ENCODE results near the gene PTPRN2. TPM values are rescaled to one million over a fixed set of nuclear protein-coding genes. Genes with fewer than 3 reads are reported as not detected.

Gene PTPRN2
- total RNA-seq, 1 donor from 2014 or later: 0.41 TPM

DNA sequence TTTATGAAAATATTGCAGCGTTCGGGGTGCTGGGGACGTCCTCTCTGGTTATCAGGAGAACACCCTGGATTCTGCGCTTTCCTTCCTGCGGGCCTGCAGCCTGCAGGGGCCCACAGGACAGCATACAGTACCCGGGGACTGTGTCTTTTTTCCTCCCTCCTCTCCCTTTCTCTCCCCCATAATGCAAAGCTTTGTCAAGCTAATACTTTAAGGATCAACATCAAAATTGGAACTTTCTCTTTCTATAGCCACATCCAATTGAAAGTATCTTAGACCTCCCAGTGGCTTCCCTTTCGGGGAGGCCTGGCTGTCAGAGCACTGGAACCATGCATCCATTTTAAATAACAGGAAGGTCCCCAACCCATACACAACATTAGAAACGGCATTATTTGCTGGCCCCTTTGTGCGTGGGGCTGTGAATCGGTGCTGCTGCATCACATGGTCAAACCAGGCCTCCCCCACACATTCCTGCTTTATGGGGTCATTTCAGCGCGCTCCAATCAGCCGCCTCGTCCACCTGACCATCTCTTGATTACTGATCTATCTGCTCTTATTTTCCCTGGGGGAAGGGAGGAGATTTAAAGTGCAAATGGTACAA lies 745.8 kb downstream of the PTPRN2 start:
- Mint-ChIP-seq H3K36me3 (ENCODE audit: low read depth) (no peaks in the 10 kb centered on the region), H3K9me3 (no peaks in the 10 kb centered on the region), H3K27me3 (ENCODE audit: insufficient read depth) (no peaks in the 10 kb centered on the region), H3K4me3 (no peak overlapping the region), H3K4me1 (ENCODE audit: low read depth) (no peaks in the 10 kb centered on the region), H3K27ac (no peak overlapping the region)
- DNase-seq (ENCODE audit: low spot score): no peak
- intact Hi-C loops (cut with micrococcal nuclease): no loop called here

GRCh38 chr7:157840914-157841772 lies 746.5 kb downstream of the PTPRN2 start:
- H3K36me3 Mint-ChIP-seq (ENCODE audit: low read depth): no peaks in the 10 kb centered on the region
- no peak for DNase-seq (ENCODE audit: low spot score)
- H3K4me3 Mint-ChIP-seq: no peak overlapping the region
- intact Hi-C loops (cut with micrococcal nuclease): no loop called here
- H3K4me1 Mint-ChIP-seq (ENCODE audit: low read depth): no peaks in the 10 kb centered on the region
- no peaks in the 10 kb centered on the region for H3K27me3 Mint-ChIP-seq (ENCODE audit: insufficient read depth)
- no peak overlapping the region for H3K27ac Mint-ChIP-seq
- no peaks in the 10 kb centered on the region for H3K9me3 Mint-ChIP-seq

DNA sequence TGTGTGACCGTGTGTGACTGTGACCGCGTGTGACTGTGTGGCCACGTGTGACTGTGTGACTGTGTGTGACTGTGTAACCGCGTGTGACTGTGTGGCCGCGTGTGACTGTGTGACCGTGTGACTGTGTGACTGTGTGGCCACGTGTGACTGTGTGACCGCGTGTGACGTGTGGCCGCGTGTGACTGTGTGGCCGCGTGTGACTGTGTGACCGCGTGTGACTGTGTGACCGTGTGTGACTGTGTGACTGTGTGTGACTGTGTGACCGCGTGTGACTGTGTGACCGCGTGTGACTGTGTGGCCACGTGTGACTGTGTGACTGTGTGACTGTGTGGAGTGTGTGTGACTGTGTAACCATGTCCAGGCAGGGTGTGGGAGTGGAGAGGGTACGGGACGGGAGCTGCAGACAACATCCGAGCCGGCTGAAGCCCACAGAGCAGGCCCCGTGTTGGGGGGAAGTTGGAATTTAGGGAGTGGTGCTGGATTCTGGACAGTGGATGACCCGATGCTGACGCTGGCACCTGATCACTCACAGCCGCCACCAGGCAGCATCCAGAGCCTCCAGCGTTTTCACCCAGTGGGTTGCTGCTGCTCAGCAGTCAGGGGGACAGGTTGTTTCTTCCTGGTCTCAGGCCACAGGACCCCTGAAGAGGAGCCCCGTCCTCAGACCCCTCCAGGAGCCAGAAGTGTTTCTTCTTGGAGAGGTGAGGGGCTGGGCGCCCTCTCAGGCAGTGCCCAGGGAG lies 747.3 kb downstream of the PTPRN2 start:
- H3K9me3 Mint-ChIP-seq: no peaks in the 10 kb centered on the region
- no peak for DNase-seq (ENCODE audit: low spot score)
- no peak overlapping the region for H3K4me3 Mint-ChIP-seq
- no peaks in the 10 kb centered on the region for H3K36me3 Mint-ChIP-seq (ENCODE audit: low read depth)
- H3K27ac Mint-ChIP-seq: no peak overlapping the region
- H3K27me3 Mint-ChIP-seq (ENCODE audit: insufficient read depth): no peaks in the 10 kb centered on the region
- intact Hi-C loops (cut with micrococcal nuclease): no loop called here
- H3K4me1 Mint-ChIP-seq (ENCODE audit: low read depth): no peaks in the 10 kb centered on the region

DNA sequence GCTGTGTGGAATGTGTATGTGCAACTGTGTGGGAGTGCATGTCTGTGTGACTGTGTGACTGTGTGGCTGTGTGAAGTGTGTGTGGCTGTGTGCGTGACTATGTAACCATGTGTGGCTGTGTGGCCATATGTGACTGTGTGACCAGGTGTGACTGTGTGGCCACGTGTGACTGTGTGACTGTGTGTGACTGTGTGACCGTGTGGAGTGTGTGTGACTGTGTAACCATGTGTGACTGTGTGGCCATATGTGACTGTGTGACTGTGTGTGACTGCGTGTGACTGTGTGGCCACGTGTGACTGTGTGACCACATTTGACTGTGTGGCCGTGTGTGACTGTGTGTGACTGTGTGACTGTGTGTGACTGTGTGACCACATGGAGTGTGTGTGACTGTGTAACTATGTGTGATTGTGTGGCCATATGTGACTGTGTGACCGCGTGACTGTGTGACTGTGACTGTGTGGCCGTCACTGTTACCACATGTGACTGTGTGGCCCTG lies 747.9 kb downstream of the PTPRN2 start:
- H3K36me3 Mint-ChIP-seq (ENCODE audit: low read depth): no peaks in the 10 kb centered on the region
- H3K27me3 Mint-ChIP-seq (ENCODE audit: insufficient read depth): no peaks in the 10 kb centered on the region
- intact Hi-C loops (cut with micrococcal nuclease): no loop called here
- H3K4me3 Mint-ChIP-seq: no peak overlapping the region
- DNase-seq (ENCODE audit: low spot score): no peak
- H3K4me1 Mint-ChIP-seq (ENCODE audit: low read depth): no peaks in the 10 kb centered on the region
- no peak overlapping the region for H3K27ac Mint-ChIP-seq
- H3K9me3 Mint-ChIP-seq: no peaks in the 10 kb centered on the region

DNA sequence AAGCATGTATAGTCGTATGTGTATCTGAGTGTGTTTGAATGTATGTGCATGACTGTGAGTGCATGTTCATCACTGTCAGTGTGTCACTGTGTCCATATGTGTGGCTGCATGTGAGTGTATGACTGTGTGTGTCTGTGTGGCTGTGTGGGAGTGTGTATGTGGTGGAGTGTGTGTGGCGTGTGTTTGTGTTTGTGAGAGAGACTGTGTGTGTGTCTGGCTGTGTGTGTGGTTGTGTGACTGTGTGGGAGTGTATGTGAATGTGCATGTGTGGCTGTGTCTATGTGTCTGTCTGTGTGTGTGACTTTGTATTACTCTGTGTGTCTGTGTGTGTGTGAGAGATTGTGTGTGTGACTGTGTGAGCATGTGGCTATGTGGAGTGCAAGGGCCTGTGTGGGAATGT lies 748.4 kb downstream of the PTPRN2 start:
- Mint-ChIP-seq H3K9me3 (no peaks in the 10 kb centered on the region), H3K27ac (no peak overlapping the region), H3K27me3 (ENCODE audit: insufficient read depth) (no peaks in the 10 kb centered on the region), H3K36me3 (ENCODE audit: low read depth) (no peaks in the 10 kb centered on the region), H3K4me3 (no peak overlapping the region), H3K4me1 (ENCODE audit: low read depth) (no peaks in the 10 kb centered on the region)
- no peak for DNase-seq (ENCODE audit: low spot score)
- intact Hi-C loops (cut with micrococcal nuclease): no loop called here

- no peaks in the 10 kb centered on the region for H3K4me1 Mint-ChIP-seq (ENCODE audit: low read depth)
- intact Hi-C loops (cut with micrococcal nuclease): no loop called here
- no peak overlapping the region for H3K27ac Mint-ChIP-seq
- no peak for DNase-seq (ENCODE audit: low spot score)
- H3K9me3 Mint-ChIP-seq: no peaks in the 10 kb centered on the region
- H3K27me3 Mint-ChIP-seq (ENCODE audit: insufficient read depth): no peaks in the 10 kb centered on the region
- H3K36me3 Mint-ChIP-seq (ENCODE audit: low read depth): no peaks in the 10 kb centered on the region
- H3K4me3 Mint-ChIP-seq: no peak overlapping the region
These were observed 750.1 kb downstream of the PTPRN2 start for GRCh38 chr7:157837561-157837960.

DNA sequence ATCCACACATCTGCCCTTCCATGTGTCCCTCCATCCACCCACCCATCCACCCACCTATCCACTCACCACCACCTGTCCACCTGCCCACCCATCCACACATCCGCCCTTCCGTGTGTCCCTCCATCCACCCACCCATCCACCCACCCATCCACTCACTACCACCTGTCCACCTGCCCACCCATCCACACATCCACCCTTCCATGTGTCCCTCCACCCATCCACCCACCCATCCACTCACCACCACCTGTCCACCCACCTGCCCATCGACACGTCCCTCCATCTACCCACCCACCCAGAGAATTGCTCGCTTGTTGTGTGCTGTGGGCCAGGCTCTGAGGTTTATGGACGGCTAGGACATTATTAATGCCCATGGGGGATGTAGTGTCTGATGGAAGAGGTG lies 750.6 kb downstream of the PTPRN2 start:
- H3K4me1 Mint-ChIP-seq (ENCODE audit: low read depth): no peaks in the 10 kb centered on the region
- intact Hi-C loops (cut with micrococcal nuclease): no loop called here
- H3K9me3 Mint-ChIP-seq: no peaks in the 10 kb centered on the region
- H3K27me3 Mint-ChIP-seq (ENCODE audit: insufficient read depth): no peaks in the 10 kb centered on the region
- H3K4me3 Mint-ChIP-seq: no peak overlapping the region
- no peaks in the 10 kb centered on the region for H3K36me3 Mint-ChIP-seq (ENCODE audit: low read depth)
- no peak overlapping the region for H3K27ac Mint-ChIP-seq
- DNase-seq (ENCODE audit: low spot score): no peak

- H3K4me1 Mint-ChIP-seq (ENCODE audit: low read depth): no peaks in the 10 kb centered on the region
- no peaks in the 10 kb centered on the region for H3K27me3 Mint-ChIP-seq (ENCODE audit: insufficient read depth)
- intact Hi-C loops (cut with micrococcal nuclease): no loop called here
- H3K9me3 Mint-ChIP-seq: no peaks in the 10 kb centered on the region
- no peak overlapping the region for H3K27ac Mint-ChIP-seq
- no peak for DNase-seq (ENCODE audit: low spot score)
- H3K36me3 Mint-ChIP-seq (ENCODE audit: low read depth): no peaks in the 10 kb centered on the region
- H3K4me3 Mint-ChIP-seq: no peak overlapping the region
These were observed 753.0 kb downstream of the PTPRN2 start for GRCh38 chr7:157834501-157835163.

DNA sequence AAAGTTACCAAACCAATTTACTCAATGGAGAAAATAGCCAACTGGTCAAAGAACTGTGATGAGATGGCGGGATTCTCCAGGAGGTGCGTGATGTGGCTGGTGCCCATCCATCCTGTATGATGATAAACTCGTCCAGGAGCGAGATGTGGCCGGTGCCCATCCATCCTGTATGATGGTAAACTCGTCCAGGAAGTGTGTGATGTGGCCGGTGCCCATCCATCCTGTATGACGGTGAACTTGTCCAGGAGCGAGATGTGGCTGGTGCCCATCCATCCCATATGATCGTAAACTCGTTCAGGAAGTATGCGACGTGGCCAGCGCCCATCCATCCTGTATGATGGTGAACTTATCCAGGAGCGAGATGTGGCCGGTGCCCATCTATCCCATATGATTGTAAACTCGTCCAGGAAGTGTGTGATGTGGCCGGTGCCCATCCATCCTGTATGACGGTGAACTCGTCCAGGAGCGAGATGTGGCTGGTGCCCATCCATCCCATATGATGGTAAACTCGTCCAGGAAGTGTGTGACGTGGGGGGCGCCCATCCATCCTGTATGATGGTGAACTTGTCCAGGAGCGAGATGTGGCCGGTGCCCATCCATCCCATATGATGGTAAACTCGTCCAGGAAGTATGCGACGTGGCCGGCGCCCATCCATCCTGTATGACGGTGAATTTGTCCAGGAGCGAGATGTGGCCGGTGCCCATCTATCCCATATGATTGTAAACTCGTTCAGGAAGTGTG lies 754.6 kb downstream of the PTPRN2 start:
- H3K4me1 Mint-ChIP-seq (ENCODE audit: low read depth): no peaks in the 10 kb centered on the region

DNA sequence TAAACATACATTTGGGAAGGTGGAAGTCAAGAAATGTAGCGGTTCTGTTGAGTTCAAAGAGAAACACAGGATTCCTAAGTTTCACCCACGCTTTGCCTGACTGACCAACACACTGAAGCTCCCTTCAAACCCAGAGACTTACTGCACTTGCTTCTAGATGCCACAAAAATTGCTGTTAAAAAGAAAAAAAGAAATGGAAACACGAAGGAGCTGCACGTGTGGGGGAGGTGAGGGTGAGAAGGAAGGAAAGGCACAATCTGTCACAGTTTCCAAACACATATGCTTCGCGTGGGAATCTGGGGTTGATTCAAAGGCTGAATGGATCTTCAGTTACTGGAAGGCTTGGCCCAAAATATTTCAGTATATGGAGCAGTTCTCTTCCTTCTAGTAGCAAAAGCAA lies 755.2 kb downstream of the PTPRN2 start:
- H3K27me3 Mint-ChIP-seq (ENCODE audit: insufficient read depth): peaks cover 3% of the 10 kb centered on the region
- H3K9me3 Mint-ChIP-seq: no peaks in the 10 kb centered on the region
- H3K36me3 Mint-ChIP-seq (ENCODE audit: low read depth): no peaks in the 10 kb centered on the region
- H3K4me1 Mint-ChIP-seq (ENCODE audit: low read depth): no peaks in the 10 kb centered on the region
- intact Hi-C loops (cut with micrococcal nuclease): no loop called here
- no peak for DNase-seq (ENCODE audit: low spot score)
- H3K27ac Mint-ChIP-seq: no peak overlapping the region
- no peak overlapping the region for H3K4me3 Mint-ChIP-seq

More for the DNA sequence above, 754.6 kb downstream of the PTPRN2 start:
- no peaks in the 10 kb centered on the region for H3K9me3 Mint-ChIP-seq
- intact Hi-C loops (cut with micrococcal nuclease): no loop called here
- no peak for DNase-seq (ENCODE audit: low spot score)
- H3K27me3 Mint-ChIP-seq (ENCODE audit: insufficient read depth): peaks cover 3% of the 10 kb centered on the region
- no peak overlapping the region for H3K27ac Mint-ChIP-seq
- no peak overlapping the region for H3K4me3 Mint-ChIP-seq
- no peaks in the 10 kb centered on the region for H3K36me3 Mint-ChIP-seq (ENCODE audit: low read depth)

DNA sequence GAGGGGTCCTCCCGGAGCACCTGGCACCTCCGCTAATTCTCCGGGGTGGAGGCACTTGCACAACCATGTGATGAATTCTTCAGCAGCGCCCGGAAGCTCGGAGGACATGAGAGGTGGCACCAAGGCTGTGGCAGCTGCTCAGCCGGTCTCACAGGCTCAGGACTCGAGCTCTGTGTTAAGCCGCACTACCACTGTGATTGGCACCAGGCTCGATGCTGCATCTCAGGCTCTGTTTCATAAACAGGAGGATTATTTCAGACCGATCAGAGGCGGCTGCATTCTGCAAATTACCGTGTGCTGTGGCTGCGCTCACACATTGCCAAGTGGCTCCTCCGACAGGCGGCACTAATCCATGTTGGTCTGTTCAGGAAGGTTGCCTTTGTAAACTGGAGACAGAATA lies 755.6 kb downstream of the PTPRN2 start:
- intact Hi-C loops (cut with micrococcal nuclease): no loop called here
- no peaks in the 10 kb centered on the region for H3K4me1 Mint-ChIP-seq (ENCODE audit: low read depth)
- H3K36me3 Mint-ChIP-seq (ENCODE audit: low read depth): no peaks in the 10 kb centered on the region
- no peaks in the 10 kb centered on the region for H3K9me3 Mint-ChIP-seq
- H3K27me3 Mint-ChIP-seq (ENCODE audit: insufficient read depth): peaks cover 3% of the 10 kb centered on the region
- DNase-seq (ENCODE audit: low spot score): no peak
- H3K4me3 Mint-ChIP-seq: no peak overlapping the region
- no peak overlapping the region for H3K27ac Mint-ChIP-seq

DNA sequence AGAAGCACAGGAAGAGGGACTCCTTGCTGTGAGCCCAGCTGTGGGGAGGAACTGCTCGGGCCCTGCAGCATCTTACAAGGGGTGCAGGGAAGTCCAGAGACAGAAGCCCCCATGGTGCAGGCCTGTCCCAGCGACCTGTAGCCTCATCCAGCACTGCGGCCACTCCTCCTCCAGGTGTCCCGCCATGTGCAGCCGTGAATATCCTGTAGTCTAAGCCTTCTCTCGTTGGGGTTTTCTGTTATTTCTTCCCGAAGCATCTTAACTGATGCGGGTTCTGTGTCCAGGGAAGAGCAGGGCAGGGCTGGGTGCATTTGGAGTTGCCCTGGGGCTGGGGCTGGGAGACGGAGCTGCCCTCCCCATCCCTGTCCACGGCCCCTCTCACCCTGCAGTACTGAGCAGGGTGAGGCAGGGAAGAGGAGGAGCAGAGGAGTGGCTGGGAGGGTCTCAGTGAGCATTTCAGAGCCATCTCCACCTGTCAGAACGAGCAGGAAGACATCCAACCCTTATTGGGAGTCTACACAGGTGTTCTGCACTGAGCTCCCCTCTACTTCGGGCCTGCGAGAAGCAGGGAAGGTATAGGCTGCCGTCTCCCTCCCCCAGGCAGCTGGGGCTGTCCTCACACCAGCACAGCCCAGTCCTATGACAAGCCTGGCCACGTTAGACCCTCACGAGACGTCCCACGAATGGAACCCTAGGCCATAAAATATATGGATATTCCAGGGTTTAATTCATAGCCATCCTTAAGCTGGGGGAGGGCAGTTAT lies 756.3 kb downstream of the PTPRN2 start:
- no peak for DNase-seq (ENCODE audit: low spot score)
- intact Hi-C loops (cut with micrococcal nuclease): no loop called here
- no peaks in the 10 kb centered on the region for H3K4me1 Mint-ChIP-seq (ENCODE audit: low read depth)
- no peaks in the 10 kb centered on the region for H3K9me3 Mint-ChIP-seq
- no peaks in the 10 kb centered on the region for H3K36me3 Mint-ChIP-seq (ENCODE audit: low read depth)
- no peak overlapping the region for H3K27ac Mint-ChIP-seq
- peaks cover 3% of the 10 kb centered on the region for H3K27me3 Mint-ChIP-seq (ENCODE audit: insufficient read depth)
- H3K4me3 Mint-ChIP-seq: no peak overlapping the region

Measured in activated T-helper 1 cell treated with anti-CD3 and anti-CD28 coated beads, Interleukin-12 subunit alpha, Interleukin-12 subunit beta, Interleukin-2, Interleukin-4 antibody, amounts not matched to agents 30 ng/mL and 10 ng/mL and 1 ng/mL, durations not matched to agents 14 hours and 24 hours and 36 hours (primary cell).